Uterus (tissue), 4 donors: ENCODE data around the gene ORMDL3. TPM values are rescaled to one million over a fixed set of nuclear protein-coding genes. Genes with fewer than 3 reads are reported as not detected.

Experiments
- DNase-seq, 2 donors: peaks; one replicate each; pipeline ENCODE4 v3.0.0-alpha.2; 2019 to 2020
- H3K27ac ChIP-seq, 2 donors: fragments of 200-600 bp; sonication (generic); 1 replicate in 1 of 2; 2 replicates in 1 of 2; pipeline ENCODE4 v1.5.1; 2016 to 2018
- H3K27me3 ChIP-seq, 2 donors: fragments of 200-600 bp; sonication (generic); one replicate each; pipeline ENCODE4 v1.5.1; 2018 to 2019; ENCODE audit warnings: control low read depth in 1 of 2
- H3K36me3 ChIP-seq, 2 donors: fragments of 200-600 bp; sonication (generic); one replicate each; pipeline ENCODE4 v1.5.1; 2019; ENCODE audit warnings: control low read depth in 1 of 2
- H3K4me1 ChIP-seq, 2 donors: fragments of 200-600 bp; sonication (generic); one replicate each; pipeline ENCODE4 v1.5.1; 2018 to 2019; ENCODE audit warnings: control low read depth in 1 of 2
- H3K4me3 ChIP-seq, 2 donors: fragments of 200-600 bp; sonication (generic); 1 replicate in 1 of 2; 2 replicates in 1 of 2; pipeline ENCODE4 v1.5.1; 2018 to 2019; ENCODE audit warnings: mild to moderate bottlenecking in 1 of 2
- H3K9me3 ChIP-seq, 2 donors: fragments of 200-600 bp; sonication (generic); one replicate each; pipeline ENCODE4 v1.5.1; 2019; ENCODE audit warnings: control low read depth in 1 of 2
- POLR2A ChIP-seq, 2 donors: fragments of 450-650 bp; IDR thresholded peaks; one replicate each; pipeline ENCODE4 v1.6.1; 2016; ENCODE audit warnings: antibody characterized with exemption in 2 of 2, mild to moderate bottlenecking in 1 of 2, moderate library complexity in 1 of 2
- intact Hi-C: fragments of 100-400 bp; cut with DNase I; formaldehyde crosslinking; loops from one replicate; pipeline ENCODE4 v1.15.1; 2023; ENCODE audit warnings: low total_unique reads
- total RNA-seq, 4 donors: library from RNA; depleted of rRNA in 3 of 4; stranded (reverse); fragments of >200 nt in 3 of 4; gene quantifications; one replicate each; pipeline versions ENCODE4 v1.1.0 to v1.2.4, GENCODE V29; 2014 to 2023
- TF ChIP-seq, protein P1 (sequence below), 4 experiments: fragments of 200-600 bp in 2 of 4; fragments of 450-650 bp in 2 of 4; sonication (generic) in 2 of 4; IDR thresholded peaks; one replicate each; pipeline ENCODE4 v1.5.1; 2016 to 2019; ENCODE audit warnings: antibody characterized with exemption in 4 of 4, mild to moderate bottlenecking in 2 of 4, moderate library complexity in 1 of 4
- donor health status: DM: yes; HTN: yes; CAD: no.

Gene ORMDL3
- total RNA-seq, 4 donors from 2014 or later = 15.9 to 71.5 (median 42.9) TPM

DNA sequence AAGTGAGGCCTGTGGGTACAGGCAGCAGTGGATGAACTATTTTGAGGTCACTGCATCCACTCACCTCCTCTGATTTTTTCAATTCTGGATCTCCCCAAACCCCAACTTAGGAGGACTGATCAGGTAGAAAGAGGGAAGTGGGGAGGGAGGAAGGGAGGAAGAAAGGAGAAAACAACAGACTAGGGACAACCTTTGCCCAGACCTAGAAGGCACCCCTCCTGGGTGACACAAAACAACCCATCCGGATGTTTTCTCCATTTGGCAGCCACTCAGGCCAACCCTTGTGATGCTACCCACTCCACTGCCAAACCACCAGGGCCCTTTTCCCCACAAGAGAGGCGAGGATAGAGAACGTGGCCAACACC lies 2.7 kb downstream of the ORMDL3 start:
- Histone ChIP-seq H3K4me3 (no peak overlapping the region), H3K27me3 (no peaks in the 10 kb centered on the region), H3K36me3 (no peaks in the 10 kb centered on the region), H3K9me3 (no peaks in the 10 kb centered on the region), H3K4me1 (peaks cover 7 to 11% of the 10 kb centered on the region in 2 donors), H3K27ac (no peak overlapping the region)
- intact Hi-C loops = no loop called here
- no peak for TF ChIP-seq POLR2A (IDR thresholded peaks at IDR 0.05)
- DNase-seq = no peak

DNA sequence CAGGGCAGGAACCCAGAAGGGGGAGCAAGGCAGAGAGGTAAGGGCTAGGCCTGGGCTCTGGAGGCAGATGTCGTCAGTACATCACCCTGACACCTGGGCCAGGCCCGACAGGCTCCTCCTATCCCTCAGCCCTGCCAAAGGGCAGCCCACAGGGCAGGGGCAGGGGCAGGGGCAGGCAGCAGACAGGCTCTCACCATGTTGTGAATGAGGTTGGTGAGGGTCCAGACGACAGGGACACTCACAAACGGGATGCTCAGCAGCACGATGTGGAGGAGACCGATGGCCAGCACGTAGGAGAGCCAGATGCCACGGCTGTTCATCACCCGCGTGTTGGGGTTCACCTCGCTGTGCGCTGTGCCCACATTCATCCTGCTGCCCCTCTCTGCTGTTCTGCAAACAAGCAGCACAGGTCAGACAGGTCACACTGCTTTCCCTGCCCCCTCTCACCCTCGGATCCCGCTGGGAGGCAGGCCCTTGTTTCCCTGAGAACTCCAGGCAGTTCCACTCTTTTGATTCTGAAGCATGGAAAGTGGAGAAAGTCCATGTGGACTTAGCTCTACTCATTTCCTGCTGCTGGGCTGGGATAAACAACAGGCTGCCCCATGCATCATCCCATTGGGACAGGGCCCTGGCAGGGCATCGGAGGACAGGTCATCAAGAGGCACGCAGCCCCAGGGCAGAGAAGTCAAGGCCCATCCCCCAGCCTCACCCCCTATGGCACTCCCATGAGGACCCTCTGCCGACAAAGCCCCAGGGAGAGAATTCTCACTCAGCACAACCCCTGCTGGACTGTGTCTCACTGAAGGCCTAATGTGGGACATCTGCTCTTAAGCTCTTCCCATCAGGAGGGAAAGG lies 3.3 kb downstream of the ORMDL3 start:
- peaks cover 7 to 8% of the 10 kb centered on the region in 2 donors for H3K4me1 ChIP-seq
- no peaks in the 10 kb centered on the region for H3K9me3 ChIP-seq
- intact Hi-C loops = no loop called here
- H3K27me3 ChIP-seq = no peaks in the 10 kb centered on the region
- DNase-seq = no peak
- H3K4me3 ChIP-seq = no peak overlapping the region
- no peak overlapping the region for H3K27ac ChIP-seq
- TF ChIP-seq, protein P1, sequence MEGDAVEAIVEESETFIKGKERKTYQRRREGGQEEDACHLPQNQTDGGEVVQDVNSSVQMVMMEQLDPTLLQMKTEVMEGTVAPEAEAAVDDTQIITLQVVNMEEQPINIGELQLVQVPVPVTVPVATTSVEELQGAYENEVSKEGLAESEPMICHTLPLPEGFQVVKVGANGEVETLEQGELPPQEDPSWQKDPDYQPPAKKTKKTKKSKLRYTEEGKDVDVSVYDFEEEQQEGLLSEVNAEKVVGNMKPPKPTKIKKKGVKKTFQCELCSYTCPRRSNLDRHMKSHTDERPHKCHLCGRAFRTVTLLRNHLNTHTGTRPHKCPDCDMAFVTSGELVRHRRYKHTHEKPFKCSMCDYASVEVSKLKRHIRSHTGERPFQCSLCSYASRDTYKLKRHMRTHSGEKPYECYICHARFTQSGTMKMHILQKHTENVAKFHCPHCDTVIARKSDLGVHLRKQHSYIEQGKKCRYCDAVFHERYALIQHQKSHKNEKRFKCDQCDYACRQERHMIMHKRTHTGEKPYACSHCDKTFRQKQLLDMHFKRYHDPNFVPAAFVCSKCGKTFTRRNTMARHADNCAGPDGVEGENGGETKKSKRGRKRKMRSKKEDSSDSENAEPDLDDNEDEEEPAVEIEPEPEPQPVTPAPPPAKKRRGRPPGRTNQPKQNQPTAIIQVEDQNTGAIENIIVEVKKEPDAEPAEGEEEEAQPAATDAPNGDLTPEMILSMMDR (IDR thresholded peaks at IDR 0.05) = no peak
- TF ChIP-seq POLR2A (IDR thresholded peaks at IDR 0.05) = no peak
- no peaks in the 10 kb centered on the region for H3K36me3 ChIP-seq

DNA sequence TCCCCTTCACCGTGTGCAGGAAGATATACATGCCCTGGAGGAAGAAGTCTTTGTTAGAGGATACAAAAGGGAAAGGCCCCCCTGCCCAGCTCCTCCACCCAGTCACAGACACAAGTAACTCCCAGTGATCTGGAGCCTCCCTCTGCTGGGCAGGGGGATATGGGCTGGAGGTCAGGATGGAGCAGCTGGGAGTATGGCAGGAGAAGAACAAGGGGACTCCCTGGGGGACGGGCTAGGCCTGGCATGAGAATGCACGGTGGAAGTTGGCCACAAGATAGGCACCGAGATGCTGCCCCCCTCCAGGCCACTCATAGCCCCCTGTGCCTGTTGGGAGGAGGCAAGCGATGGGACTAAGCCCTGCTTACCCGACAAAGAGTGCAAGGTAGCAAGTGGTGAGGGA lies 4.2 kb downstream of the ORMDL3 start:
- intact Hi-C loops = no loop called here
- Histone ChIP-seq H3K36me3 (no peaks in the 10 kb centered on the region), H3K4me3 (no peak overlapping the region), H3K27ac (no peak overlapping the region), H3K9me3 (no peaks in the 10 kb centered on the region), H3K4me1 (peaks cover 0 to 7% of the 10 kb centered on the region in 2 donors), H3K27me3 (no peaks in the 10 kb centered on the region)
- TF ChIP-seq, protein P1 (IDR thresholded peaks at IDR 0.05) = no peak
- no peak for TF ChIP-seq POLR2A (IDR thresholded peaks at IDR 0.05)
- no peak for DNase-seq

DNA sequence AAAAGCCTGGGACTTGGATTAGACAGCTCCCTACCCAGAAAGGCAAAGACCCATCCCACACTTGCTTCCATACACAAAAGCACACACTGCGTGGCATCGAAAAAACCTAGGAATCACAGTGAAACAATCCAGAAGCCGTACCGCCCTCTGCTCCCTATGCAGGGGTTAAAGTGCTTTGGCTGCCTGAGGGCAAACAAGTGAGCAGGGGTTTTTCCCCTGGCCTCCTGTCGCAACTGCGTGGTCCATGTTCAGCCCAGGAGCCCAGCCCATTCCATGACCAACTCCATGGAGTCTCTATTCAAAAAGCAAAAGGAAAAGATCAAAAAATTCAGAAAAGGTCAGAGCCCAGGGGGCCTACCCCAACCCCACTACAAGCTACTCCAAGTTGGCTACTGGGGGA lies 5.4 kb downstream of the ORMDL3 start:
- H3K27ac ChIP-seq = no peak overlapping the region
- H3K27me3 ChIP-seq = no peaks in the 10 kb centered on the region
- H3K36me3 ChIP-seq = no peaks in the 10 kb centered on the region
- H3K9me3 ChIP-seq = no peaks in the 10 kb centered on the region
- no peak for DNase-seq
- peaks cover 0 to 7% of the 10 kb centered on the region in 2 donors for H3K4me1 ChIP-seq
- no peak overlapping the region for H3K4me3 ChIP-seq
- intact Hi-C loops = no loop called here
- no peak for TF ChIP-seq POLR2A (IDR thresholded peaks at IDR 0.05)
- TF ChIP-seq, protein P1 (IDR thresholded peaks at IDR 0.05) = no peak

DNA sequence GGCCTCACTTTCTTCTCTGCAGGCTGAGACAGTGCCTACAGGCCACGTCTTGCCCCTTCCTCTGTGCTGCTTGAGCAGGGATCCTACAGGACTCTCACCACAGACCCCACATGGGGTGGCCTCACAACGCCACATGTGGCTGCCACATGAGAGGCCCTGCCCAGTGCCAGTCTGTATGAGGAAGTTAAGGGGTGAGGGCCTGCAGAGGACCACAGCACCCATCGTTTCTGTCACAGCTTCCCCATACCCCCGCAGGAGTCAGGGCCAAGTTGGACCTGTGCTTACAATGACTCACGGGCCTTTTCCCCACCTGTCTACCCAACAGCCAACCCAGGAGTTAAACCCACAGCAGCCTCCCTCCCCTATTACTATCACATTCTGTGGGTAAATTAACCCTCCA lies 6.1 kb downstream of the ORMDL3 start:
- Histone ChIP-seq H3K4me3 (no peak overlapping the region), H3K9me3 (no peaks in the 10 kb centered on the region), H3K27me3 (no peaks in the 10 kb centered on the region), H3K27ac (no peak overlapping the region), H3K36me3 (no peaks in the 10 kb centered on the region), H3K4me1 (peaks cover 0 to 3% of the 10 kb centered on the region in 2 donors)
- intact Hi-C loops = no loop called here
- no peak for TF ChIP-seq POLR2A (IDR thresholded peaks at IDR 0.05)
- TF ChIP-seq, protein P1 (IDR thresholded peaks at IDR 0.05) = no peak
- DNase-seq = no peak
